Peyer's patch (tissue), 4 donors: ENCODE measurements around the gene RPRD2.

Experiments
- POLR2A ChIP-seq, 2 donors: fragments of 450-650 bp; IDR thresholded peaks; one replicate each; pipeline ENCODE4 v1.5.1; 2017; ENCODE audit warnings: antibody characterized with exemption in 2 of 2, mild to moderate bottlenecking in 2 of 2, moderate library complexity in 2 of 2
- TF ChIP-seq, protein P1 (sequence below), 6 experiments: fragments of 450-650 bp in 4 of 6; fragments of 200-600 bp in 2 of 6; sonication (generic) in 1 of 6; IDR thresholded peaks; one replicate each; pipeline ENCODE4 v1.5.1; 2017 to 2019; ENCODE audit warnings: antibody characterized with exemption in 6 of 6, mild to moderate bottlenecking in 3 of 6, moderate library complexity in 1 of 6

DNA sequence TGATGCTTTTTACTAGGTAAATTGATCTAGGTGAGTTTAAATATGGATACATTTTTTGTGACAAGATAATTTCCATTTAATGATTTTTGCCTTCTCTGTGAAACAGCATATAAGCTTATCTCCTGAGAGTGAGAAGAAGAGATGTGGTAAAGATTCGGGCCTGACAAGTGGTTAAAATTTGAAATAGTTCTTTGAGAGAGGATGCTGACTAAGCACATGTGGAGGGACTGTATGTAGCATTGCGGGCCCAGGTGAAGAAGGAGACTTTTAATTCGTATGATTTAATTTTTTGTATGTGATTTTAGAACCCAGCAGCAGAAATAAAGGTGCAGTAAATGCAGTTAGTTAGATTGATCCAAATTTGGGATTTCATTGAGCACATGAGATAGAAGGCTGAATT lies 51.9 kb downstream of the RPRD2 start:
- TF ChIP-seq, protein P1, sequence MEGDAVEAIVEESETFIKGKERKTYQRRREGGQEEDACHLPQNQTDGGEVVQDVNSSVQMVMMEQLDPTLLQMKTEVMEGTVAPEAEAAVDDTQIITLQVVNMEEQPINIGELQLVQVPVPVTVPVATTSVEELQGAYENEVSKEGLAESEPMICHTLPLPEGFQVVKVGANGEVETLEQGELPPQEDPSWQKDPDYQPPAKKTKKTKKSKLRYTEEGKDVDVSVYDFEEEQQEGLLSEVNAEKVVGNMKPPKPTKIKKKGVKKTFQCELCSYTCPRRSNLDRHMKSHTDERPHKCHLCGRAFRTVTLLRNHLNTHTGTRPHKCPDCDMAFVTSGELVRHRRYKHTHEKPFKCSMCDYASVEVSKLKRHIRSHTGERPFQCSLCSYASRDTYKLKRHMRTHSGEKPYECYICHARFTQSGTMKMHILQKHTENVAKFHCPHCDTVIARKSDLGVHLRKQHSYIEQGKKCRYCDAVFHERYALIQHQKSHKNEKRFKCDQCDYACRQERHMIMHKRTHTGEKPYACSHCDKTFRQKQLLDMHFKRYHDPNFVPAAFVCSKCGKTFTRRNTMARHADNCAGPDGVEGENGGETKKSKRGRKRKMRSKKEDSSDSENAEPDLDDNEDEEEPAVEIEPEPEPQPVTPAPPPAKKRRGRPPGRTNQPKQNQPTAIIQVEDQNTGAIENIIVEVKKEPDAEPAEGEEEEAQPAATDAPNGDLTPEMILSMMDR (IDR thresholded peaks at IDR 0.05) = no peak
- no peak for TF ChIP-seq POLR2A (IDR thresholded peaks at IDR 0.05)
